Measurements from ENCODE around the gene RNF5. TPM values are rescaled to one million over a fixed set of nuclear protein-coding genes. Genes with fewer than 3 reads are reported as not detected.

RNF5 gene
- total RNA-seq, 1 experiment from 2014 or later, result 114 TPM

GRCh38 chr6:32194388-32194787 lies 16.2 kb downstream of the RNF5 start:
- H3K4me1 Mint-ChIP-seq, result peaks cover 57% of the 10 kb centered on the region
- peaks cover 3% of the 10 kb centered on the region; the same call in 1 of the 2 replicates for H3K27me3 Mint-ChIP-seq (ENCODE audit: low read depth)
- peak overlapping the region; percentile 99 for H3K27ac Mint-ChIP-seq
- no peak for TF ChIP-seq ESRRA (CRISPR knock-in tag; IDR thresholded peaks at IDR 0.05; ENCODE audit: borderline replicate concordance)
- TF ChIP-seq MLX (CRISPR knock-in tag; IDR thresholded peaks at IDR 0.05), result no peak
- TF ChIP-seq ZMAT4 (CRISPR knock-in tag; IDR thresholded peaks at IDR 0.05), result no peak
- no peak for TF ChIP-seq USF1 (CRISPR knock-in tag; IDR thresholded peaks at IDR 0.05)
- no peak for TF ChIP-seq AFF4 (CRISPR knock-in tag; IDR thresholded peaks at IDR 0.05; ENCODE audit: borderline replicate concordance)
- TF ChIP-seq JAZF1 (CRISPR knock-in tag; IDR thresholded peaks at IDR 0.05), result no peak
- TF ChIP-seq FOXP1 (CRISPR knock-in tag; IDR thresholded peaks at IDR 0.05; ENCODE audit: borderline replicate concordance), result no peak
- TF ChIP-seq IRF1 (CRISPR knock-in tag; IDR thresholded peaks at IDR 0.05), result no peak
- TF ChIP-seq CDX4 (CRISPR knock-in tag; IDR thresholded peaks at IDR 0.05; ENCODE audit: borderline replicate concordance), result no peak
- no peak for TF ChIP-seq IRF2 (CRISPR knock-in tag; IDR thresholded peaks at IDR 0.05; ENCODE audit: borderline replicate concordance, low read depth)
- TF ChIP-seq ARID4B (CRISPR knock-in tag; IDR thresholded peaks at IDR 0.05; ENCODE audit: borderline replicate concordance), result no peak
- no peak for TF ChIP-seq GABPB1 (CRISPR knock-in tag; IDR thresholded peaks at IDR 0.05)
- no peak for TF ChIP-seq MYBL2 (CRISPR knock-in tag; IDR thresholded peaks at IDR 0.05)
- no peak for TF ChIP-seq ZNF121 (CRISPR knock-in tag; IDR thresholded peaks at IDR 0.05)
- TF ChIP-seq CREM (CRISPR knock-in tag; IDR thresholded peaks at IDR 0.05), result no peak
- TF ChIP-seq TEAD1 (CRISPR knock-in tag; IDR thresholded peaks at IDR 0.05), result no peak
- no peak for TF ChIP-seq NR3C1 (CRISPR knock-in tag; conservative IDR thresholded peaks at IDR 0.05; ENCODE audit: low read depth)
- no peak for TF ChIP-seq TCF7 (CRISPR knock-in tag; IDR thresholded peaks at IDR 0.05; ENCODE audit: low read depth)
- ATAC-seq (no peak), DNase-seq (ENCODE audit: low spot score) (no peak)
- CTCF ChIA-PET, result interaction anchor here (1.6 kb wide), 1 partner anchor 46 kb away, joined by 11 read pairs; no protein-coding TSS in a partner anchor
- peak overlapping the region; percentile 95 for H3K4me3 Mint-ChIP-seq
- H3K36me3 Mint-ChIP-seq, result no peaks in the 10 kb centered on the region
- POLR2A ChIA-PET, result interaction anchor here (1.9 kb wide), 1 partner anchor 17 kb away, joined by 25 read pairs; the partner anchor contains the start of genes AGPAT1 and RNF5
- H3K9me3 Mint-ChIP-seq, result no peaks in the 10 kb centered on the region
